Adrenal gland (tissue), 12 donors: ENCODE data around the gene LIPA. TPM values are rescaled to one million over a fixed set of nuclear protein-coding genes. Genes with fewer than 3 reads are reported as not detected.

Experiments
- DNase-seq, 7 donors: peaks; one replicate each; pipeline ENCODE4 v3.0.0-alpha.2; 2019 to 2020
- H3K27ac ChIP-seq, 5 donors: fragments of 200-600 bp; sonication (generic) in 4 of 5; 1 replicate in 3 of 5; 2 replicates in 2 of 5; pipeline versions ENCODE4 v1.5.1 to v1.8.0; 2016 to 2020; ENCODE audit warnings: mild to moderate bottlenecking in 1 of 5
- H3K27me3 ChIP-seq: fragments of 200-600 bp; 2 replicates; pipeline ENCODE4 v1.8.0; 2021
- H3K36me3 ChIP-seq, 2 donors: fragments of 200-600 bp; replicated peaks in 1 of 2; 1 replicate in 1 of 2; 2 replicates in 1 of 2; pipeline versions ENCODE4 v1.5.1 to v1.8.0; 2018 to 2022
- H3K4me1 ChIP-seq, 2 donors: fragments of 200-600 bp; replicated peaks in 1 of 2; 1 replicate in 1 of 2; 2 replicates in 1 of 2; pipeline versions ENCODE4 v1.5.1 to v1.8.0; 2018 to 2021
- H3K4me3 ChIP-seq, 4 donors: fragments of 200-600 bp; sonication (generic) in 3 of 4; one replicate each; pipeline ENCODE4 v1.5.1; 2016 to 2018
- H3K9me3 ChIP-seq, 3 donors: fragments of 200-600 bp; sonication (generic) in 1 of 3; replicated peaks in 1 of 3; 1 replicate in 2 of 3; 2 replicates in 1 of 3; pipeline versions ENCODE4 v1.5.1 to v1.8.0; 2016 to 2021
- CTCF ChIP-seq, 6 experiments: fragments of 450-650 bp in 4 of 6; fragments of 200-600 bp in 2 of 6; sonication (generic) in 1 of 6; IDR thresholded peaks; 1 replicate in 5 of 6; 2 replicates in 1 of 6; pipeline versions ENCODE4 v1.5.1 to v1.8.0; 2016 to 2021; ENCODE audit warnings: antibody characterized with exemption in 6 of 6, mild to moderate bottlenecking in 2 of 6, moderate library complexity in 1 of 6
- POLR2A ChIP-seq, 2 donors: fragments of 450-650 bp; IDR thresholded peaks; one replicate each; pipeline ENCODE4 v1.6.1; 2017; ENCODE audit warnings: antibody characterized with exemption in 2 of 2, mild to moderate bottlenecking in 2 of 2, moderate library complexity in 1 of 2
- WGBS, 4 donors: extraction: QIAGEN DNeasy Blood & Tissue Kit in 2 of 4; methylation state at CpG; one replicate each; pipeline versions ENCODE4 v1.1.5 to v1.1.7; 2013 to 2017; 5-methylcytosine and 5-hydroxymethylcytosine counted together
- intact Hi-C, 2 donors: fragments of 100-400 bp; cut with DNase I; formaldehyde crosslinking; loops; one replicate each; pipeline versions ENCODE4 v1.14.1 to v1.15.0; 2022 to 2023
- polyA plus RNA-seq, 3 donors: library from polyadenylated mRNA; stranded (reverse); fragments of 200-250 nt in 2 of 3; fragments of 350-450 nt in 1 of 3; fragmentation: Illumina TruSeq in 1 of 3; extraction: RNeasy Lipid Tissue Mini Kit (QIAGEN cat#74804) in 1 of 3; gene quantifications; one replicate each; pipeline ENCODE4 v1.2.3, GENCODE V29; 2013 to 2014
- total RNA-seq, 9 donors: library from RNA; depleted of rRNA in 4 of 9; stranded (reverse); fragments of >200 nt in 4 of 9; fragments of 120-200 nt in 1 of 9; fragmentation: NEBNext Ultra II Directional in 1 of 9; extraction: Animal tissue kit (Norgen Biotek cat#: 25700) in 1 of 9; gene quantifications; one replicate each; pipeline versions ENCODE4 v1.1.0 to v1.2.4, GENCODE V29; 2013 to 2023
- donor health status: healthy with polysubstance abuse.
- donor health status: Bipolar disorder and iron deficiency.
- donor health status: DM: yes; HTN: yes; CAD: no.
- donor health status: DM: no; HTN: no; CAD: no.
- donor health status: DM: no; HTN: no; CAD: no.
- donor health status: DM: yes; HTN: yes; CAD: no.

LIPA gene
- total and polyA plus RNA-seq, 12 donors = 15.9 to 202 (median 109) TPM

GRCh38 chr10:89263531-89263930 lies 12.0 kb upstream of the LIPA start:
- peaks cover 7 to 27% of the 10 kb centered on the region in 2 donors for H3K4me1 ChIP-seq
- TF ChIP-seq POLR2A (IDR thresholded peaks at IDR 0.05) = no peak
- TF ChIP-seq CTCF (IDR thresholded peaks at IDR 0.05) = no peak
- H3K27ac ChIP-seq = peak overlapping the region in 1 of 5 donors; percentile 68
- no peak overlapping the region for H3K4me3 ChIP-seq
- intact Hi-C loops = no loop called here
- H3K9me3 ChIP-seq = no peaks in the 10 kb centered on the region
- 88 to 100% (median 90%) methylated on average over 1 of the region's 1 CpG for WGBS, 4 donors
- H3K36me3 ChIP-seq = no peaks in the 10 kb centered on the region
- H3K27me3 ChIP-seq = no peaks in the 10 kb centered on the region
- DNase-seq = no peak

GRCh38 chr10:89263091-89263490 lies 11.5 kb upstream of the LIPA start:
- Histone ChIP-seq H3K27me3 (no peaks in the 10 kb centered on the region), H3K27ac (peak overlapping the region in 4 of 5 donors; percentile 33 to 74 (median 64)), H3K4me3 (no peak overlapping the region), H3K36me3 (no peaks in the 10 kb centered on the region), H3K9me3 (no peaks in the 10 kb centered on the region), H3K4me1 (peaks cover 7 to 27% of the 10 kb centered on the region in 2 donors)
- no peak for TF ChIP-seq POLR2A (IDR thresholded peaks at IDR 0.05)
- no peak for TF ChIP-seq CTCF (IDR thresholded peaks at IDR 0.05)
- no peak for DNase-seq
- intact Hi-C loops = no loop called here
- WGBS, 4 donors = 56 to 86% (median 78%) methylated on average over 1 of the region's 1 CpG

GRCh38 chr10:89262086-89263051 lies 10.8 kb upstream of the LIPA start:
- no peaks in the 10 kb centered on the region for H3K9me3 ChIP-seq
- TF ChIP-seq POLR2A (IDR thresholded peaks at IDR 0.05) (no peak), CTCF (IDR thresholded peaks at IDR 0.05) (no peak)
- no peak overlapping the region for H3K4me3 ChIP-seq
- peak overlapping the region; percentile 2 to 74 (median 59) for H3K27ac ChIP-seq
- intact Hi-C loops = no loop called here
- WGBS, 4 donors = 39 to 50% (median 44%) methylated on average over 5 of the region's 5 CpGs
- H3K36me3 ChIP-seq = no peaks in the 10 kb centered on the region
- peak in 1 of 7 donors; percentile 62 for DNase-seq
- H3K27me3 ChIP-seq = no peaks in the 10 kb centered on the region
- H3K4me1 ChIP-seq = peaks cover 7 to 27% of the 10 kb centered on the region in 2 donors

- WGBS, 4 donors = 57 to 74% (median 65%) methylated on average over 1 of the region's 1 CpG
- DNase-seq = no peak
- Histone ChIP-seq H3K9me3 (no peaks in the 10 kb centered on the region), H3K4me1 (peaks cover 7 to 35% of the 10 kb centered on the region in 2 donors), H3K27ac (no peak overlapping the region), H3K4me3 (no peak overlapping the region), H3K36me3 (no peaks in the 10 kb centered on the region), H3K27me3 (no peaks in the 10 kb centered on the region)
- TF ChIP-seq POLR2A (IDR thresholded peaks at IDR 0.05) (no peak), CTCF (IDR thresholded peaks at IDR 0.05) (no peak)
- intact Hi-C loops = no loop called here
These were observed 7.3 kb upstream of the LIPA start for GRCh38 chr10:89258881-89259280.
